Right lobe of liver (tissue), 6 donors: ENCODE measurements around the gene PCP2. TPM values are rescaled to one million over a fixed set of nuclear protein-coding genes. Genes with fewer than 3 reads are reported as not detected.

Source experiments
- ATAC-seq, 4 donors: fragments of 200-7000 bp; cut with Tn5 transposase; one replicate each; pipeline ENCODE4 v1.9.1; 2020; ENCODE audit warnings: mild to moderate bottlenecking in 4 of 4, moderate library complexity in 4 of 4
- DNase-seq, 3 donors: peaks; one replicate each; pipeline ENCODE4 v3.0.0-alpha.2; 2020
- H3K27ac ChIP-seq, 3 donors: fragments of 200-600 bp; one replicate each; pipeline ENCODE4 v1.8.0; 2022
- H3K27me3 ChIP-seq, 2 donors: fragments of 200-600 bp; one replicate each; pipeline ENCODE4 v1.8.0; 2022
- H3K36me3 ChIP-seq, 4 donors: fragments of 200-600 bp; sonication (generic) in 1 of 4; one replicate each; pipeline versions ENCODE4 v1.5.1 to v1.8.0; 2017 to 2022; ENCODE audit warnings: control low read depth in 1 of 4
- H3K4me1 ChIP-seq, 4 donors: fragments of 200-600 bp; sonication (generic) in 1 of 4; one replicate each; pipeline versions ENCODE4 v1.5.1 to v1.8.0; 2017 to 2022; ENCODE audit warnings: control low read depth in 1 of 4
- H3K4me3 ChIP-seq, 3 donors: fragments of 200-600 bp; one replicate each; pipeline ENCODE4 v1.8.0; 2022
- H3K9me3 ChIP-seq, 4 donors: fragments of 200-600 bp; sonication (generic) in 1 of 4; one replicate each; pipeline versions ENCODE4 v1.5.1 to v1.8.0; 2017 to 2022; ENCODE audit warnings: control low read depth in 1 of 4
- CTCF ChIP-seq, 4 donors: fragments of 200-600 bp in 3 of 4; fragments of 450-650 bp in 1 of 4; IDR thresholded peaks; one replicate each; pipeline versions ENCODE4 v1.5.1 to v1.8.0; 2016 to 2022; ENCODE audit warnings: antibody characterized with exemption in 4 of 4, mild to moderate bottlenecking in 2 of 4
- POLR2A ChIP-seq: fragments of 450-650 bp; IDR thresholded peaks from one replicate; pipeline ENCODE4 v1.6.1; 2017; ENCODE audit warnings: antibody characterized with exemption, mild to moderate bottlenecking
- WGBS: methylation state at CpG from one replicate; pipeline ENCODE4 v1.1.6; 2018; ENCODE audit warnings: low coverage, low lambda C conversion rate; ENCODE audit not compliant: insufficient coverage; ENCODE audit errors: missing lambda C conversion rate; 5-methylcytosine and 5-hydroxymethylcytosine counted together
- intact Hi-C, 2 donors: fragments of 100-400 bp; cut with DNase I; formaldehyde crosslinking; loops; one replicate each; pipeline versions ENCODE4 v1.11.2 to v1.14.1; 2022
- long read RNA-seq: library from polyadenylated mRNA; unstranded; transcript quantifications from one replicate; pipeline ENCODE4 v2.0.0, GENCODE V29; 2019
- total RNA-seq, 6 experiments: library from RNA; depleted of rRNA in 2 of 6; stranded (reverse); fragments of >200 nt in 2 of 6; fragmentation: NEBNext Ultra II Directional in 3 of 6; extraction: Animal tissue kit (Norgen Biotek cat#: 25700) in 3 of 6; gene quantifications; one replicate each; pipeline versions ENCODE4 v1.1.0 to v1.2.4, GENCODE V29; 2016 to 2023
- donor health status: DM: no; HTN: yes; CAD: no.
- donor health status: DM: no; HTN: no; CAD: no.
- donor health status: DM: no; HTN: no; CAD: no.
- donor health status: DM: no; HTN: yes; CAD: no.
- donor health status: DM: no; HTN: yes; CAD: no.

The PCP2 gene
- total RNA-seq = 1 to 10 TPM in 1 of 6 experiments, under 1 TPM in 2, not detected in 3; 0.90 to 1.5 (median 0.95) TPM
- long read RNA-seq = 0 reads

GRCh38 chr19:7633698-7634097 is at the start of gene PCP2:
Gene PCP2, minus strand, starts transcription at chr19:7633719. Its CDS starts 262 bp downstream, at chr19:7633457.
- Histone ChIP-seq H3K27me3 (no peaks in the 10 kb centered on the region), H3K4me3 (no peak within 1 kb of the TSS), H3K36me3 (no peaks in the 10 kb centered on the region), H3K9me3 (no peaks in the 10 kb centered on the region), H3K4me1 (peaks cover 0 to 15% (median under 1%) of the 10 kb centered on the region in 4 donors), H3K27ac (no peak within 1 kb of the TSS)
- ATAC-seq (no peak), DNase-seq (no peak)
- no peak for TF ChIP-seq POLR2A
- TF ChIP-seq CTCF (IDR thresholded peaks at IDR 0.05) = no peak
- no CpG with 5 or more reads among the region's 2 CpGs for WGBS
- intact Hi-C loops = no loop called here

GRCh38 chr19:7682175-7682855 is 48.8 kb upstream of the PCP2 start:
- H3K36me3 ChIP-seq = peaks cover 0 to 7% (median 0%) of the 10 kb centered on the region in 4 donors
- H3K4me3 ChIP-seq = peak overlapping the region in 2 of 3 donors; percentile 72 to 89
- no peak for ATAC-seq
- DNase-seq = no peak
- H3K9me3 ChIP-seq = no peaks in the 10 kb centered on the region
- H3K27ac ChIP-seq = no peak overlapping the region
- no peaks in the 10 kb centered on the region for H3K27me3 ChIP-seq
- WGBS = 91% methylated on average over 29 of the region's 74 CpGs
- intact Hi-C loops = loop anchor here (10.0 kb wide), 1 partner anchor 112 kb away; no protein-coding TSS in a partner anchor
- H3K4me1 ChIP-seq = peaks cover 0 to 10% (median 4%) of the 10 kb centered on the region in 4 donors
- TF ChIP-seq POLR2A (no peak), CTCF (IDR thresholded peaks at IDR 0.05) (no peak)

GRCh38 chr19:7681340-7682174 is 48.0 kb upstream of the PCP2 start:
- intact Hi-C loops = loop anchor here (10.0 kb wide), 1 partner anchor 113 kb away; no protein-coding TSS in a partner anchor
- Histone ChIP-seq H3K9me3 (no peaks in the 10 kb centered on the region), H3K4me3 (peak overlapping the region; percentile 72 to 89 (median 89)), H3K27ac (peak overlapping the region; percentile 71 to 90 (median 72)), H3K36me3 (peaks cover 0 to 7% (median 0%) of the 10 kb centered on the region in 4 donors), H3K4me1 (peaks cover 0 to 10% (median 4%) of the 10 kb centered on the region in 4 donors), H3K27me3 (no peaks in the 10 kb centered on the region)
- 11% methylated on average over 36 of the region's 43 CpGs for WGBS
- ATAC-seq (peak; percentile 64 to 75 (median 70)), DNase-seq (peak; percentile 83 to 88 (median 86))
- TF ChIP-seq CTCF (IDR thresholded peaks at IDR 0.05) = peak; percentile 43 to 55 (median 50)
- TF ChIP-seq POLR2A = no peak

GRCh38 chr19:7680606-7681339 is 47.3 kb upstream of the PCP2 start, which contains the start of gene TRAPPC5:
Gene TRAPPC5, plus strand, starts transcription at chr19:7680833. Its CDS starts 1,421 bp downstream, at chr19:7682254.
- intact Hi-C loops = loop anchor here (10.0 kb wide), 1 partner anchor 114 kb away; no protein-coding TSS in a partner anchor
- ATAC-seq (peak; percentile 83 to 94 (median 87)), DNase-seq (peak; percentile 89 to 93 (median 90))
- 0% methylated on average over 9 of the region's 79 CpGs for WGBS
- TF ChIP-seq CTCF (IDR thresholded peaks at IDR 0.05) (peak; percentile 99), POLR2A (peak; percentile 32)
- Histone ChIP-seq H3K4me3 (peak within 1 kb of the TSS; percentile 72 to 89 (median 89)), H3K27ac (peak within 1 kb of the TSS; percentile 71 to 90 (median 72)), H3K9me3 (no peaks in the 10 kb centered on the region), H3K4me1 (peaks cover 0 to 10% (median 4%) of the 10 kb centered on the region in 4 donors), H3K27me3 (no peaks in the 10 kb centered on the region), H3K36me3 (peaks cover 0 to 7% (median 0%) of the 10 kb centered on the region in 4 donors)
